Measurements from ENCODE around the gene METTL18. TPM values are rescaled to one million over a fixed set of nuclear protein-coding genes. Genes with fewer than 3 reads are reported as not detected.
A peak's percentile ranks its signal among the peaks of the same experiment; 100 is the strongest.
"Not testable (repeated sequence)": the region's sequence is repeated elsewhere in the genome, so short reads cannot be mapped to it uniquely, and the experiment has no call there.

METTL18 gene
- total RNA-seq, 1 donor from 2014 or later, result 6.2 TPM

DNA sequence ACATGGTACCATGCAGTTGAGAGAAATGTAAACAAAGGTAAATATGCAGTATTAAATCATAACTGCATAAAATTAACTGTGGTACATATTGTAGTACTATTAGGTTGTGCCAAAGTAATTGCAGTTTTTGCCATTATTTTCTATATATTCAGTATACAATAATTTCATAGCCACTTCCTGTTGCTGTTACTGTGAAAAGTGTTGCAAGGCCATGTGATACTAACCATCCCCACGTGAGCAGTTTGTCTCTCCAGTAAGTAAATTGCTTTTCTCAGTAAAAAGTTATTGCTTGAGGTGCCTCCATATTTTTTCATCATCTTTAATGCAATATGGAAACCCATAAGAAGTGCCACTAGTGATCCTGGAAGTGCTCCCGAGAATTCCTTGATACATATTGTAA lies 19.6 kb upstream of the METTL18 start:
- H3K4me1 Mint-ChIP-seq (ENCODE audit: unreplicated experiment), result no peaks in the 10 kb centered on the region
- no peak for DNase-seq (ENCODE audit: extremely low spot score, unreplicated experiment)
- no peaks in the 10 kb centered on the region for H3K27me3 Mint-ChIP-seq (ENCODE audit: unreplicated experiment)
- H3K9me3 Mint-ChIP-seq (ENCODE audit: unreplicated experiment), result no peaks in the 10 kb centered on the region
- TF ChIP-seq CTCF (IDR thresholded peaks at IDR 0.05), result no peak
- H3K36me3 Mint-ChIP-seq (ENCODE audit: unreplicated experiment), result peaks cover 1% of the 10 kb centered on the region
- H3K4me3 Mint-ChIP-seq (ENCODE audit: unreplicated experiment), result no peak overlapping the region
- no peak overlapping the region for H3K27ac Mint-ChIP-seq (ENCODE audit: unreplicated experiment)

DNA sequence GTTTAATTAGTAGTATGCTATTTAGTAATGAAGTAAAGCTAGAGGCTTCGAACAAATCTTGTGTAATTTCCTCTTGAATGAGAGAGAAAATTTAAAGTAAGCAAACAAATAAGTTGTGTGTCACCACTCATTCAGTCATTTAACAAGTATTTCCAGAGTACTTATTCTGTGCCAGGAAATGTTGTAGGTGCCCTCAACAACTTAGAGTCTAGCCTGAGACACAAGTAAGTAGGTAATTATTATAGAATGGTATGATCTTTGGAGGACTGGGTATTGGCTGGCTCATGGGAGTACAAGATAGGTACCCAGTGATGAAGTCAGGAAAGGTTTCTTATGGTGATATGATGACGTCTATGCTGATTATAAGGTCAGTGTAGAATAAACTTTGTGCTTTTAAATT lies 17.4 kb upstream of the METTL18 start:
- no peaks in the 10 kb centered on the region for H3K27me3 Mint-ChIP-seq (ENCODE audit: unreplicated experiment)
- no peak overlapping the region for H3K4me3 Mint-ChIP-seq (ENCODE audit: unreplicated experiment)
- H3K4me1 Mint-ChIP-seq (ENCODE audit: unreplicated experiment), result no peaks in the 10 kb centered on the region
- no peak for DNase-seq (ENCODE audit: extremely low spot score, unreplicated experiment)
- H3K27ac Mint-ChIP-seq (ENCODE audit: unreplicated experiment), result no peak overlapping the region
- no peaks in the 10 kb centered on the region for H3K9me3 Mint-ChIP-seq (ENCODE audit: unreplicated experiment)
- no peaks in the 10 kb centered on the region for H3K36me3 Mint-ChIP-seq (ENCODE audit: unreplicated experiment)
- TF ChIP-seq CTCF (IDR thresholded peaks at IDR 0.05), result no peak

- not testable (repeated sequence) for H3K4me3 Mint-ChIP-seq (ENCODE audit: unreplicated experiment); H3K9me3 Mint-ChIP-seq (ENCODE audit: unreplicated experiment)
These were observed 16.8 kb upstream of the METTL18 start for GRCh38 chr1:169811418-169812035.

GRCh38 chr1:169809370-169810095 lies 14.8 kb upstream of the METTL18 start:
- Mint-ChIP-seq H3K27me3 (ENCODE audit: unreplicated experiment) (no peaks in the 10 kb centered on the region), H3K4me1 (ENCODE audit: unreplicated experiment) (no peaks in the 10 kb centered on the region), H3K4me3 (ENCODE audit: unreplicated experiment) (no peak overlapping the region), H3K27ac (ENCODE audit: unreplicated experiment) (no peak overlapping the region), H3K36me3 (ENCODE audit: unreplicated experiment) (no peaks in the 10 kb centered on the region), H3K9me3 (ENCODE audit: unreplicated experiment) (no peaks in the 10 kb centered on the region)
- TF ChIP-seq CTCF (IDR thresholded peaks at IDR 0.05), result peak; percentile 63
- no peak for DNase-seq (ENCODE audit: extremely low spot score, unreplicated experiment)

More at GRCh38 chr1:169811418-169812035, 16.8 kb upstream of the METTL18 start:
- H3K36me3 Mint-ChIP-seq (ENCODE audit: unreplicated experiment); DNase-seq (ENCODE audit: extremely low spot score, unreplicated experiment); H3K27ac Mint-ChIP-seq (ENCODE audit: unreplicated experiment); H3K4me1 Mint-ChIP-seq (ENCODE audit: unreplicated experiment); H3K27me3 Mint-ChIP-seq (ENCODE audit: unreplicated experiment): not testable (repeated sequence)

DNA sequence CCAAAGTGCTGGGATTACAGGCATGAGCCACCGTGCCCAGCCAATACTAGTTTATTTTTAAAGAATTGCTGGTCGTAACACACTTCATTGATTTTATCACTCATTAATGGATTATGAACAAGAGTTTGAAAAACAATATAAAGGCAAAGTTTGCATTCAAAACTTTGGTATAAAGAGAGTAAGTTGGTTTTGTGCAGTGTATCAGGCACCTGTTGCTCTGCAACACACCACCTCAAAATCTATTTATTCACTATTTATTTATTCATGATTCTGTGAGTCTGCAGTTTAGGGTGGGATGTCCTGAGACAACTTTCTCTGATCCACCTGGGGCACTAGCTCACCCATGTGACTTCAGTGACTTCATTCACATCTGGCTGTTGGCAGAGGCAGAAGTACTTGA lies 10.2 kb upstream of the METTL18 start:
- Mint-ChIP-seq H3K36me3 (ENCODE audit: unreplicated experiment) (peaks cover 5% of the 10 kb centered on the region), H3K27ac (ENCODE audit: unreplicated experiment) (no peak overlapping the region), H3K4me3 (ENCODE audit: unreplicated experiment) (no peak overlapping the region), H3K4me1 (ENCODE audit: unreplicated experiment) (no peaks in the 10 kb centered on the region), H3K9me3 (ENCODE audit: unreplicated experiment) (no peaks in the 10 kb centered on the region), H3K27me3 (ENCODE audit: unreplicated experiment) (no peaks in the 10 kb centered on the region)
- DNase-seq (ENCODE audit: extremely low spot score, unreplicated experiment), result no peak
- TF ChIP-seq CTCF (IDR thresholded peaks at IDR 0.05), result no peak

All from osteocyte (in vitro differentiated cells).